Measurements from ENCODE around the gene ABCG1.

DNA sequence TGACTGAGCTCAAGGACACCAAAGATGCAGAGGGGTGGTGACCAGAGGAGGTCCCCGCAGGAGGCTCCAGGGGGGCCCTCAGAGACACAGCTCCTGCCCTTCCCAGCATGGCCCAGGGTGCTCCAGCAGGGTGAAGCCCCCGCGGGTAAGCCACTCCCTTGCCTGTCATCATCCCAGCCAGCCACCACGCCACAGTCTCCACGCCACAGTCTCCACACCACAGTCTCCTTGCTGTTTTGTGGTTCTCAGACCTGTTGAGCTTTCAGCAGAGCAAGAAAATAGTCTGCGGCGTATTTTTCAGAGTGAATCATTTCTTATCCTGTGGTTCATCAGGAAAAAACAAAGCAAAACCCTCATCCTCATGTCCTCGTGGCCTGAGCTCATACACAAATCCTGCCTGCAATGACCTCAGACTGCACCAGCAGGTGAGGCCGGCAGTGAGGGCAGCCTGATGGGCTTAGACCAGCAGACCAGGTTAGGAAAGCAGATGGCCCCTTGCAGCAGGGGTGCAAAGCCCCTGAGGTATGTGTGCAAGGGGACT lies 25.7 kb upstream of the ABCG1 start:
- no peak for TF ChIP-seq CTCF (IDR thresholded peaks at IDR 0.05; ENCODE audit: poor library complexity)
- TF ChIP-seq EZH2 (IDR thresholded peaks at IDR 0.05; ENCODE audit: borderline replicate concordance): no peak
- no peak for TF ChIP-seq EZH2phosphoT487 (IDR thresholded peaks at IDR 0.05; ENCODE audit: low read depth, severe bottlenecking, unreplicated experiment)
